Stimulated activated CD8-positive, alpha-beta memory T cell treated with anti-CD3 and anti-CD28 coated beads, Interleukin-4, amount 100 ng/mL, for 24 hours (primary cell): ENCODE data around the gene KCNQ2.
"Not testable (repeated sequence)": the region's sequence is repeated elsewhere in the genome, so short reads cannot be mapped to it uniquely, and the experiment has no call there.

ENCODE experiments used
- DNase-seq: peaks from one replicate; pipeline ENCODE4 v3.0.0-alpha.2; 2020; ENCODE audit warnings: low read depth

Gene KCNQ2

GRCh38 chr20:63385819-63386218, 86.6 kb downstream of the KCNQ2 start:
- no peak for DNase-seq

DNA sequence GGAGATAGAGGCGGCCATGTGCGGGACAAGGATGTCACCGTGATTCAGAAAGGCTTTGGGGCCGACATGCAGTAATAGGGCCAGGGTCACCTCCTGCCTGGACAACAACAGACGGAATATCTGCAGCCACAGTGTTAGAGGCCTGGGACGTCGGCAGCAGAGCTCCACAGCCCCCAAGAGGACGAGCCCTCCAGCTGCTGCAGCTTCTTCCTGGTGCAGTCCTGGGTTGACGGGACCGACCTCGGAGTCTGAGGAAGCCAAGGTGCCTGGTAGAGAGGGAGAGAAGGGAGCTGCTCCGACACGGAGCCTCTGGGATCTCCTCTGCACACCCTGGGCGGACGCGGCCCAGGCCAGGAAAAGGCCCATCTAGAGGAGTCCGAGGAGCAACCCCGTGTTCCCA, 88.1 kb downstream of the KCNQ2 start:
- no peak for DNase-seq

GRCh38 chr20:63383556-63383955, 88.9 kb downstream of the KCNQ2 start:
- DNase-seq: no peak

DNA sequence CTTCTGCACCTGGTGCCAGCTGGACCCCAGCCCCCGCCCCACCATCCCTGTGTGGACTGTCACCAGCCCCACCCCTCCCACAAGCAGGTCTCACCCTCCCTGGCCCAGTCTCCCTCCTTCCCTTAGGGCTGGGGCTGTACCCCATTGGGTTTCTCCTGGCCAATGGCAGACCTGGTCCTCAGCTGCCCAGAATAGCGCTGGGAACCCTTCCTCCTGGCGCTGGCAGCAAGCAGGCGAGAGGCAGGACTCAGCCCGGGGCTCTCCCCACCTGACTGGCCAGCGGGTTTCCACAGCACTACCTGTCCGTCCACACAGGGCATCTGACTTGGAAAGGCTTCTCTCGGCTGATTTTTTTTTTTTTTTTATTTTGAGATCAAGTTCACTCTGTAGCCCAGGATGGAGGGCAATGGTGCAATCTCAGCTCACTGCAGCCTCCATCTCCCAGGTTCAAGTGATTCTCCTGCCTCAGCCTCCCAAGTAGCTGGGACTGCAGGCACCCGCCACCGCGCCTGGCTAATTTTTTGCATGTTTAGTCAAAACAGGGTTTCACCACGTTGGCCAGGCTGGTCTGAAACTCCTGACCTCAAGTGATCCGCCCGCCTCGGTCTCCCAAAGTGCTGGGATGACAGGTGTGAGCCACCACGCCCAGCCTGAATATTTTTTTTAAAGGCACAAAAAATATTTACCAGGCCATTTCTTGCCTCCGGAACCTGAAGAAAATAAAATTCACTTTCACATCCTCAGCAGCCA, 89.7 kb downstream of the KCNQ2 start:
- DNase-seq: no peak

- DNase-seq: peak; percentile 9
Measured at GRCh38 chr20:63381781-63382431, 90.5 kb downstream of the KCNQ2 start.

DNA sequence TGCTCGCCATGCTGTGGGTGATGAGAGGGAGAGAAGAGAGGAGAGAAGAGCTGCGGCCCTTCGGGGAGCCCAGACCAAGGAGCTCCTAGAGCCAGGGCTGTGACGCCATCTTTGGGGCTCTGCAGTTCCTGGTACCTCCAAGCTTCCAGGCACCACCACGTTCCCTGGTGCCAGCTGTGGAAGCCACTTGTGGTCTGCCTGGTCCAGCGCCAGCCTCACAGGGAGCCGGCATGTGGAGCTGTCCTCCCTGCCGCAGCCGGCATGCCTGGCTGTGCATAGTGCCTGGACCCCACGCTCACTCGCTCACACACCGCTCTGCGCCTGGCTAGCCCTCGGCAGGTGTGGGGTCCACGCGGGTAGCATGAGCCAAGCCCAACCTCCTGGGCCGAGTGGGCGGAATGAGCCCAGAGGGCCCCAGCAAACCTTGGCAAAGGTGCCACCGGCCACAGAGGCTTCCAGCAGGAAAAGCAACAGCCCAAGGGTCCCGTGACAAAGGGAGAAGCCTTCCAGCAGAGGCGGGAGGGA, 92.0 kb downstream of the KCNQ2 start:
- DNase-seq: no peak

DNA sequence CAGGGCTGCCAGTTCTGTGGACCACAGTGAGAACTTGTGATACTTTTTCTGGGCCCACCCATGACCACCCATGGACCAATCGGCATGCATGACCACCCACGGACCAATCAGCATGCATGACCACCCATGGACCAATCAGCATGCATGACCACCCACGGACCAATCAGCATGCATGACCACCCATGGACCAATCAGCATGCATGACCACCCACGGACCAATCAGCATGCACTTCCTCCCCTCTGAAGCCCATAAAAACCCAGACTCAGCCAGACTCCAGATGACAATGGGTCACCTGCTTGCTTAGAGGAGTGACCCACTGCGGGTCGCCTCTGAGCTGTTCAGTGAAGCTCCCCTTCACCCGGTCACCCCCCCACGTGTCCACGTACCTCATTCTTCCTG, 92.6 kb downstream of the KCNQ2 start:
- not testable (repeated sequence) for DNase-seq

- no peak for DNase-seq
Measured at GRCh38 chr20:63379296-63379695, 93.2 kb downstream of the KCNQ2 start.

- DNase-seq: no peak
Measured at GRCh38 chr20:63378626-63379025, 93.8 kb downstream of the KCNQ2 start.

DNA sequence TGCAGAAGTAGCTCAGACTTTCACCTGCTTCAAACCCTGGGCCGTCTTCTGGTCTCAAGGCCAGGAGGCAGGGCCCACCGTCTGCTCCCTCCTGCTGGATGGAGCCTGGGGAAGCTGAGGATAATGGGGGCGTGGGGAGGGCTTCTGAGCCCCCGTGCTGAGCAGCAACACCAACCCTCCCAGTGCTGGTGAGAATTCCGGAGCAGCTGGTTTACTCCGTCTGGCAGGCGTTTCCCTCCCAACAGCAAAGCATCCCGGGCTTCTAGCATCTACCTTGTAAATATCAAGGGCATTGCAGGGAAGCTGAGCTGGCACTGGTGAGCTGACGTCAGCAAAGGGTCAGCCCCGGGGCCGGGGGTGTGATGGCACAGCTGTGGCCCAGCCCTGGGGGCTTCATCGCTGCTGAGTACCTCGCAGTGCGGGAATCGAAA, 94.5 kb downstream of the KCNQ2 start:
- no peak for DNase-seq

DNA sequence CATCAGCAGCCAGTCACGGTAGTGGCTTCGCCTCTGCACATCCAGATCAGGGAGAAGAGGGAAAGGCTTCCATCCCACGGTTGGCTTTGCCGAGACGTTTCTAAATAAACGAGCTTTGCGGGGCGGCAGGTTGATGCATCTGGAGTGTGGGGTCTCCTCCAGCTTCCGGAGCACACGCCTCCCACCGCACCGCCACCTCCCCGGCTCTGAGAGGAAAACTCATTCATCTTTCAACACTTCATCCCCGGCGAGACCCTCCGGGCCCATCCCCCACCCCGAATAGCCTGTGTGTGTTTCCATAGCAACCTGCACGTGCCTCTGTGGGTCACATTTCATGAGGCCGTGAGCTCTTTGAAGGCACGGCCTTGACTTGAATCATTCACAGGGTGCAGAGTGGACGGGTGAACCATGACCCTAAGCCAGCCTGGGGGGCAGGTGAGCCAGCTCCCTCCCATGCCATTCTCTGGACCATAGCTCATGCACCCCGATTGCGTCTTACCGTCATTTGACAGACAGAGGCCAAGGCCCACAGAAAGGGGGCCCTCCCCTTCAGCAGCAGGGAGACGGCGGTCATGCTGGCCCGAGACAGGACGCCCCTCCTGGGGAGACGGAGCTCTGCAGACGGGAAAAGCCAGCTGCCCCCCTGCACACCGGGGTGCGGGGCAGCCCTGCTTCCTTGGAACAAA, 95.1 kb downstream of the KCNQ2 start:
- no peak for DNase-seq

DNA sequence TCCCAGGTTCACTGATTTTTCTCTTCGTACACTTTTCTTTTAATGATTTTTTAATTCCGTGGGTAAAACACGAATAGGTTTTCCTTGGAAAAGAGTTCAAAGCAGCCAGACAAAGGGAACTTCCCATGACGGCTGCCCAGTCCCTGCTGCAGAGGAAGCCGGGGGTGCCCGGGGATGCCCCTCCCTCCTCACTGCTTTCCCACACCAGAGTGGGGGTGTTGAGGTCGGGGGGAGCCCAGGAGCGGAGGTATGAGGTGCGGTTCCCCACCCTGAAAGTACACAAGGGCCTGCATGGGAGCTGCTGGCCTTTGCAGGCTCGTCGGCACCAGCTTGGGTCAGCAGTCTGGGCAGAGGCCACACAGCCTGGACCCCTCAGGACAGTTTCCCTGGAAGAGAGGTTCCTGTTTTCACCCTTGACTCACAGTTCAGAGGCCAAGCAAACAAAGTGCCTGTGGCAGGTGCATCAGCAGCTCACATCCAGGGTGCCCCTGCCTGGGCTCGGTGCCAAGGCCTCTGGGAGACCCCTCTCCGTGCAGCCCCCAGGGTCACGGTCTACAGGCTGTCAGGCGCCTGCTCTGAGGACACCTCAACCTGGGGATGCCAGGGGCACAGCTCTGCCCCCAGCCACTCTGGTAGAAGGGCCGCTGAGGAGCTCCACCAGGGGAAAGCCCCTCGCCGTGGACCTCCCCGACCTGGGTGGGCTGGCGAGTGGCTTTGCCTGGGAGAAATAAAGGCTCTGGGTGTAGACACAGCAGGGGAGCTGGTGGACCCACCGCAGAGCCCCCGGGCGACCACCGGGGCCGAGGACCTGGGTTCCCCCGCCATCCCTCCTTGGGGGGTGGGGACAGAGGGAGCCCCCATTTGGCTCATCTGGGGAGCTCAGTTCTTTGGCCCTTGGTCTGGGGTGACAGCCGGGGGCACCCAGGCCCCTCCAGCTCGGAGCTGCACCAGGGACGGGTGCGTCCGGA, 95.9 kb downstream of the KCNQ2 start:
- DNase-seq: no peak

DNA sequence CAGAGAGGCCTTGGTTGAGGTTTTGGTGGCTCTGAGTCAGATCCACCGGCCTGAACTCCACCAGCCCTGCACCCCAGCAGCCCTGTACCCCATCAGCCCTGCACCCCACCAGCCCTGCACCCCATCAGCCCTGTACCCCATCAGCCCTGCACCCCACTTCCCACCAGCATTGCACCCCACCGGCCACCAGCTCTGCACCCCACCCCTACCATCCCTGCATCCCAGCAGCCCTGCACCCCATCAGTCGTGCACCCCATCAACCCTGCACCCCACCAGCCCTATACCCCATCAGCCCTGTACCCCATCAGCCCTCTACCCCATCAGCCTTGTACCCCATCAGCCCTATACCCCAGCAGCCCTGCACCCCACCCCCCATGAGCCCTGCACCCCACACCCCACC, 97.0 kb downstream of the KCNQ2 start:
- DNase-seq: no peak

GRCh38 chr20:63374504-63374903, 98.0 kb downstream of the KCNQ2 start:
- DNase-seq: no peak

- no peak for DNase-seq
Measured at GRCh38 chr20:63373996-63374395, 98.5 kb downstream of the KCNQ2 start.

DNA sequence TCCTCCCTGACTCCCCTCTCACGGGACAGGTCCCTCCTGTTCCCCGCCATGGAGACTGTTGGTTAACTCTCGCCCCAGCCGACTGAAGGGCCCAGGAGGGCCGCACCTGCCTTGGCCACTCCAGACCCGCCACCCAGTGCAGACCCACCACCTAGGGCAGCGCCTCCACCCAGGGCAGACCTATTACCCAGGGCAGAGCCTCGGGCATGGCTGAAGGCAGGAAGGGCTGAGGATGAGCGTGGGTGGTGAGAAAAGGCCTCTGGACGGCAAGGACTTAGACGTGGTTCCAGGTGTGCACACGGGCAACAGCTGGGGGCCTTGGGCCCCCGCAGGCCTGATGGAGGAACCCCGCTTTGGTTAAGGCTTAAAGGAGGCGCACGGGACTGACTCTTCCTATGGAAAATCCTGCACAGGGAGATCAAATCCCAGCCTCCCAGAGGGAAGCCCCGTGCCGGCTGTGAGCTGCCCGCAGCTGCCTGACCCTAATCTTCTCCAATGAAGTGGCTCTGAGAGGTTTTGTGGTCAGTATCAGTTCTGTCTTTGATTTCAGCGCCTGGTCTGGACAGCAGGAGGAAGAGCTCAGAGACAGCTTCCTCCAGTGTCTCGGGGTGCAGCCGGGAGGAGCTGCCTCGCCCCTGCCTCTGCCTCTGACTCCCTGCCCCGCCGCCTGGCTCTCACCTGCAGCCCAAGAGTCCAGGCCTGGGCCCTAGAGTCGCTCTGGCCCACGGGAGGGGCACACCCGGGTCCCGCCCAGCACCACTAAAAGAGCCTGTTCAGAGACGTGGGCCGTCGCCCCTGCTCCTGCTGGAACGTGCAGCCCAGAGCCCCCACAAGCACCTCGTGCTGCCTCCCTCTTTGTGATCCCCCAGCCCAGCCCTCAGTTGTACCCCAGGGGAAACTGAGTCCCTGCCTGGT, 99.2 kb downstream of the KCNQ2 start:
- DNase-seq: no peak

- DNase-seq: no peak
Measured at GRCh38 chr20:63371291-63371865, 101.1 kb downstream of the KCNQ2 start.

DNA sequence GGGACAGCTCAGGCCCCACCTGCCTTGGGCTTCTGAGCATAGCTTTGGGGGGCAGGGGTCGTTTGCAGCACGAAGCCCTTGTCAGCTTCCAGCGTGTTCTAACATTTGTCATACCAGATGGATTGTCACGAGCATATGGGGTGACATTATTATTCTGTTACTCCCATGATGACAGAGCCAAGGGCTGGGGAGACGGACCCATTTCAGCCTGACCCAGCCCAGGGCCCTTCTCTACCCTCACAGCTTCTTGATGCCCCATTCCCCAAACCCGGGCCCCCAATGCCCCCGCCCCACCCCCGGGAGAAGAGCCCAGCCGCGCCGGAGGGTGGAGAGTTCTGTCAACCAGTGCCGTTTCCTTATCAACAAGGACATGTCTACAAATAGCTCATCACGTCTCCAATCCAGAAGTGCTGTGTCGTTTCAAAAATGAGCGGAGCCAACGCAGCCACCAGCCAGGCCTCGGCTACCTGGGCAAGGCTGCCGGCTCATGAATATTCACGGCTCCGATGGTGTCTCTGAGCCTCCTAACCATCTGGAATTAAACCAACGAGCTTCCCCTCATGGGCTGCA, 101.8 kb downstream of the KCNQ2 start:
- no peak for DNase-seq

DNA sequence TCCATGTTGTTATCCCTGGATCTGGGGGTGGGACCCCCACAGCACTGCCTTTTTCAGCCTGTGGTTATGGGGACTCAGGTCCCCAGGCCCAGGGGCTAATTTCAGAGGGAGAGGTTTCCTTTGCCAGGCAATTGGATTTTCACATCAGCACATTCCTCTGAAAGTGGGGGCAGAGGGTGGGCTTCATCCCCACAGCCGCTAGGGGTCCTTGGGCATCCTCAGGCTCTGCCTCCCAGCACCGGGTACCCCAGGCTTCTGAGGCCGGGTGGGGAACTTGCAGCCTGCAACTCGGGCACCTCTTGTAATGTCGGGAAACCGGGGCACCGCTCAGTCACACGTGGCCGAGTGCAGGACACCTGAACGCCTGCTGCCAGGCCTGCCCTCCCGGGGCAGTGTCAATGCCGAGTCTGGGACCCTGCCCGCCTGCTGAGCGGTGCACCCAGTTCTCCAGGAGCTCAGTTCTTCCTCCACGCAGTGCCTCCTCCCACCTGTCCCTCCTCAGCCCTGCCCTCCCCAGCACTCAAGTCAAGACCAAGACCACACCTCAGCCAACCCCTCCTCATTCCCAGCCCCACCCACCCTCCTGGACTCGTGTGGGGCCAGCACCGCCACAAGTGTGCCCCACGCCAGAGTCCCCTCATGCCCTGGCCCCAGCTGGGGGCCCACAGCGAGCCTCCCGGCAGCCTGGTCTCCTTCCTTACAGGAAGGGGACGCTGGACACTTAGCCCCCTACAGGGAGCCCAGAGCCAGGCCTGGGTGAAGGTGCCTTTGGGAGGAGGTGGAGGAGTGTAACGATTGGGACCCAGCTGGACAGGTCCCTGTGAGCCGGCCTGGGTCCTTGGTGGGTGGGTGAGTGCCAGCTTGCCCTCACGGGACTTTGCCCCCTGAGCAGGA, 102.5 kb downstream of the KCNQ2 start:
- no peak for DNase-seq
